BJ (cell line): ENCODE data around the gene ARSD. TPM values are rescaled to one million over a fixed set of nuclear protein-coding genes. Genes with fewer than 3 reads are reported as not detected.
"Not testable (repeated sequence)": the region's sequence is repeated elsewhere in the genome, so short reads cannot be mapped to it uniquely, and the experiment has no call there.

Source experiments
- CTCF ChIA-PET: fragments of 350-600 bp; formaldehyde crosslinking; extraction: SDS; loops from one replicate; lab custom pipeline; 2021; ENCODE audit warnings: antibody characterized with exemption, inconsistent platforms; lab: Yijun Ruan, JAX
- POLR2A ChIA-PET: fragments of 300-600 bp; sonication (Branson Sonifier 250); formaldehyde crosslinking; extraction: SDS; loops from one replicate; lab custom pipeline; 2021; ENCODE audit warnings: antibody characterized with exemption; lab: Charles Lee
- DNase-seq: peaks from one replicate; pipeline ENCODE4 v3.0.0-alpha.2; 2011; ENCODE audit warnings: low read depth
- H3K27me3 ChIP-seq: 2 replicates; pipeline ENCODE4 v1.6.0; 2011; ENCODE audit warnings: low read length; ENCODE audit not compliant: control insufficient read depth, insufficient read depth
- H3K36me3 ChIP-seq: 2 replicates; pipeline ENCODE4 v1.5.1; 2011; ENCODE audit warnings: low read length; ENCODE audit not compliant: control insufficient read depth, insufficient read depth
- H3K4me3 ChIP-seq: 2 replicates; pipeline ENCODE4 v1.5.1; 2011; ENCODE audit warnings: low read depth, mild to moderate bottlenecking, control low read depth, low read length
- polyA plus RNA-seq: library from polyadenylated mRNA; depleted of rRNA; stranded (reverse); fragments of >200 nt; gene quantifications from 2 replicates; pipeline ENCODE4 v1.2.3, GENCODE V29; 2011
- TF ChIP-seq, protein P1 (sequence below): IDR thresholded peaks from 2 replicates; pipeline ENCODE4 v1.5.1; 2011; ENCODE audit warnings: low read depth, mild to moderate bottlenecking, control low read depth, inconsistent platforms, low read length, moderate library complexity; ENCODE audit not compliant: insufficient read depth

ARSD gene
- polyA plus RNA-seq, 1 experiment: 12.6 TPM

DNA sequence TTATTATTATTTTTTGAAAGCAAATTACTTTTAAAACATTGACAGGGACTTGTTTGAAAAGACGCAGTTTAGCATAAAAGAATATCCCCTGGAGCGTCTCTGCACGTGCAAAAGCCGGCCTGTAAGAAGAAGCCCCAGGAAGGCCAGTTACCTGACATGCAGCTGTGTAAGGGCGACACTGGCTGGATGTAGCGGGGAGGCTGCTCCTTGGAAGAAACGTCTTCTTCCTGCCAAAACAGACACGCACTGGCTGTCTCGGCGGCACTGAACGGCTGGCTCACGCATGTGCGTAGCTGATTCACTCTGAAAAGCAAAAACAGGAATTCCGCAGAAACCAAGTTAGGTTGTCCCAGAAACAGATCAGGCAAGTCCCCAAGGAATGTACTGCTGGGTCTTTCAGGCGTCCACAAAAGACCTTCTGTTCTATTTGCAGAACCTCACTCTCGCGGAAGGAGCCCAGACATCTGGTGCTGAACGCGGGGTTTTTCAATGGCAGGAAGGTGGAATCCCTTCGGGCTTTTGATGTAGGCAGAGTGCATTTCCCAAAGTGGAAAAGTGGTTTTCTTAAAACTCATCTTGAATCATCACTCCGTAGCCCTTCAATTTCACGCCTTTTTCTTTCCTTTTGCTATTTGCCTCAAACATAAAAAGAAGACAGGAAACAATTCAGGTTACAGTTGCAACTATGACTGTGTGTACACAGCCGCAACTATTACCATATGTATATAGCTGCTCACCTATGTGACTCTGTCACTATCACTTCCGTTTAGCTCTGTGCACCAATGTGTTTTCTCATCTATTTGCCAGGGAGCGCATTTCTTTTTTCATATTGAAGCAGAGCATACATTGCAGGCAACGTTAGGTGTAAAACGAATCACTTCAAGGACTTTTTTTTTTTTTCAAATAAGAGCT is 39.1 kb upstream of the ARSD start:
- DNase-seq: no peak
- POLR2A ChIA-PET: no interaction called here
- no peaks in the 10 kb centered on the region for H3K27me3 ChIP-seq

DNA sequence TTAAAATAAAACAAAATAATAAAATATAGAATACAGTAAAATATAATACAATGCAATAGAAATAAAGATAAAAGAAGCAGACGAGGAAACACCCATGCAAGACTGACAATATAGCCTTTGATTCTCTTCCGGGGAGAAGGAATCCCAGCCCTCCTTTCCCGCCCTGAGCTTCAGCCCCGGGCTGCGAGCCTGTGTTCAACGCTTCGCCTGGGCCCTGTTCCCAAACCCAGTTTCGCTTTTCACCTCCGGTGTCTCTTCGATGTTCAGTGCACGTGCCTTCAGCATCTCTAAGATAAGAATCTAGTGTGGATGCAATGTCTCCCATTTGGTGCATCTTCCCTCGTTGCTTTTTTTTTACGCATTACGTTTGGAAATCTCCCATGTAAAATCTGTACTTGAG is 38.4 kb upstream of the ARSD start:
- no peak for DNase-seq
- Histone ChIP-seq H3K4me3 (no peak overlapping the region), H3K27me3 (no peaks in the 10 kb centered on the region), H3K36me3 (no peaks in the 10 kb centered on the region)
- ChIA-PET CTCF (no interaction called here), POLR2A (no interaction called here)
- TF ChIP-seq, protein P1, sequence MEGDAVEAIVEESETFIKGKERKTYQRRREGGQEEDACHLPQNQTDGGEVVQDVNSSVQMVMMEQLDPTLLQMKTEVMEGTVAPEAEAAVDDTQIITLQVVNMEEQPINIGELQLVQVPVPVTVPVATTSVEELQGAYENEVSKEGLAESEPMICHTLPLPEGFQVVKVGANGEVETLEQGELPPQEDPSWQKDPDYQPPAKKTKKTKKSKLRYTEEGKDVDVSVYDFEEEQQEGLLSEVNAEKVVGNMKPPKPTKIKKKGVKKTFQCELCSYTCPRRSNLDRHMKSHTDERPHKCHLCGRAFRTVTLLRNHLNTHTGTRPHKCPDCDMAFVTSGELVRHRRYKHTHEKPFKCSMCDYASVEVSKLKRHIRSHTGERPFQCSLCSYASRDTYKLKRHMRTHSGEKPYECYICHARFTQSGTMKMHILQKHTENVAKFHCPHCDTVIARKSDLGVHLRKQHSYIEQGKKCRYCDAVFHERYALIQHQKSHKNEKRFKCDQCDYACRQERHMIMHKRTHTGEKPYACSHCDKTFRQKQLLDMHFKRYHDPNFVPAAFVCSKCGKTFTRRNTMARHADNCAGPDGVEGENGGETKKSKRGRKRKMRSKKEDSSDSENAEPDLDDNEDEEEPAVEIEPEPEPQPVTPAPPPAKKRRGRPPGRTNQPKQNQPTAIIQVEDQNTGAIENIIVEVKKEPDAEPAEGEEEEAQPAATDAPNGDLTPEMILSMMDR: no peak

More for the DNA sequence above, 39.1 kb upstream of the ARSD start:
- TF ChIP-seq, protein P1: no peak
- no peaks in the 10 kb centered on the region for H3K36me3 ChIP-seq
- CTCF ChIA-PET: no interaction called here
- peak overlapping the region; percentile 18; the same call in 1 of the 2 replicates for H3K4me3 ChIP-seq

DNA sequence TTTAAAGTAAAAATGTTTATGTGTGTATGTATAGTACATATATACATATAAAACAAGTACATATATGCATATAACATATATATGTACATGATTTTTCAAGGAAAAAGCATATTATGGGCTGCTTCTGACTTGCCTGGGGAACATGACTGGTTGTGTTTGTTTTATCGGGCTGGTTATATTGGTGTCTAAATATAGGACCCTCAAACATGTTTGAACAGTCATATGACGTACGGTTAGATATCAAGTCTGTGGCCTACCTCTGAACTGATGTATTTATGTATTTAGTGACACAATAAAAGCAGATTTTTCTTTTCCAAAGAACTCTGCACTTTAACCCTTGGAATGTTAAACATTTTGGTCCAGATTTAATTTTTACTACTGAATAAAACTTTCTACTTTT is 37.9 kb upstream of the ARSD start:
- DNase-seq: no peak
- Histone ChIP-seq H3K4me3 (no peak overlapping the region), H3K36me3 (no peaks in the 10 kb centered on the region), H3K27me3 (no peaks in the 10 kb centered on the region)
- POLR2A ChIA-PET: no interaction called here
- TF ChIP-seq, protein P1: no peak
- CTCF ChIA-PET: no interaction called here

DNA sequence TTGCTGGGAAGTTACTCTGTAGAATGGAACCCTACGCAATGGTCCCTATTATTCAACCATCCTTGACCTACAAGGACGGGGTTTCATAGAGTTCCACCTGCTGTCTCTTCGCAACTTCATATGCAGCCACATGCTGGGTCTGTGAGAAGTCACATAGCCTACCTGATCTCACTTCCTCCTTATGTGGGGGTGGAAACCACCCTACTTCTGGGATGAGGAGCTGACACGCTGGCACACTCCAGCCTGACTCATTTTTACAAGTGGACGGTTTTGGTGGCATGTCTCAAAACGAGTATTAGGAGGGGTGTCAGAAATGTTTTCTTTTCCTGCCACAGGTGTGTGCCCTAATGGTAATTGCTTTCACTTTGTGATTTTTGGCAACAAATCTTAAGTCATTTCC is 36.8 kb upstream of the ARSD start:
- Histone ChIP-seq H3K36me3 (no peaks in the 10 kb centered on the region), H3K27me3 (no peaks in the 10 kb centered on the region), H3K4me3 (no peak overlapping the region)
- no peak for DNase-seq
- POLR2A ChIA-PET: no interaction called here
- TF ChIP-seq, protein P1: no peak
- CTCF ChIA-PET: no interaction called here

DNA sequence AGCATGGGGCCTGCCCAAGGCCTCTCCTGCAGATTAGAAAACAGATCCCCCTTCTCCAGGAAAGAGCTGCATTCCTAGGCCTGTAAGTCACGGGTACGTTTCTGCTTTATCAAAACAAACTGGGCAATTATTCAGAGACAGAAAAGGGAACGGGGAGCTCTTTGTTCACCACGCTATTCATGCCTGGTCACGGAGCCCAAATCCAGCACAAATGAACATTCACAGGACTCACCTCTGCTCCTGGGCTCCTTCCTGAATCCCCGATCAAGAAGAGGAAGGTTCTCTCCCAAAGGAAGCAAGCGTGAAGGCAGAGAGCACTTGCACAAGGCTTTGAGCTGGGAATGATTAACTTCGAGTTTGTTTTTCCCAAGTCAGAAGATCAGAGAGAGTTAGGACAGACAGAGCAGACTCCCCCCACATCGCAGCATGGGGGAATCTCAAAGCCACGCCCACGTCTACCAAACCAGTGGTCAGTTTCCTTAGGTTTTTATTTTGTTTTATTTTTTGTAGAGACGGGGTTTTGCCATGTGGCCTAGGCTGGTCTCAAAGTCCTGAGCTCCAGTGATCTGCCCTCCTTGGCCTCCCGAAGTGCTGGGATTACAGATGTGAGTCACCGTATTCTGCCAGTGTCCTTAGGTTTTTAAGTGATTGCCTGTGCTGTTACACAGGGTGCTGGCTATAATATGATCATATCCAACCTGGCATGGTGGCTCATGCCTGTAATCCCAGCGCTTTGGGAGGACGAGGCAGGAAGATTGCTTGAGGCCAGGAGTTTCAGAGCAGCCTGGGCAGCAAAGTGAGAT is 35.1 kb upstream of the ARSD start:
- CTCF ChIA-PET: not testable (repeated sequence)

DNA sequence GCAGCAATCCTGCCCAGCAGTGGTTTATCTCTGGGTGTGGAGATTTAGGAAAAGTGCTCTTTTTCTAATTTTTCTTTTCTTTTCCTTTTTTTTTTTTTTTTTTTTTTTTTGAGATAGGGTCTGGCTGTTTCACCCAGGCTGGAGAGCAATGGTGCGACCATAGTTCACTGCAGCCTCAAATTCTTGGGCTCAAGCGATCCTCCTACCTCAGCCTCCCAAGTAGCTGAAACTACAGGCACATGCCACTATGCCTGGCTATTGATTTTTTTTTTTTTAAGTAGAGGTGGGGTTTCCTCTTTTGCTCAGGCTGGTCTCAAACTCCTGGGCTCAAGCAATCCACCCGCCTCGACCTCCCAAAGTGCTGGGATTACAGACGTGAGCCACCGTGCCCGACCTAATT is 34.3 kb upstream of the ARSD start:
- H3K4me3 ChIP-seq, H3K36me3 ChIP-seq, POLR2A ChIA-PET, DNase-seq, H3K27me3 ChIP-seq, CTCF ChIA-PET: not testable (repeated sequence)

More for the DNA sequence above, 35.1 kb upstream of the ARSD start:
- H3K4me3 ChIP-seq, H3K27me3 ChIP-seq, POLR2A ChIA-PET, DNase-seq, H3K36me3 ChIP-seq: not testable (repeated sequence)
